MCF 10A (cell line): ENCODE measurements around the gene GRM8. TPM values are rescaled to one million over a fixed set of nuclear protein-coding genes. Genes with fewer than 3 reads are reported as not detected.
A peak's percentile ranks its signal among the peaks of the same experiment; 100 is the strongest.

Experiments used
- BruUV-seq: library from RNA; stranded (reverse); fragments of 400-500 nt; replicated peaks from 2 replicates; lab custom pipeline; 2021; lab: Mats Ljungman, UMichigan
- CTCF ChIA-PET: fragments of 300-600 bp; sonication (Branson Sonifier 250); formaldehyde crosslinking; extraction: SDS; loops from one replicate; lab custom pipeline; 2021; ENCODE audit warnings: antibody characterized with exemption, inconsistent platforms; lab: Yijun Ruan, JAX
- POLR2A ChIA-PET: fragments of 300-600, 350-650 bp; sonication (Branson Sonifier 250); formaldehyde crosslinking; extraction: SDS; loops from one replicate; lab custom pipeline; 2020; ENCODE audit warnings: antibody characterized with exemption, inconsistent platforms; lab: Yijun Ruan, JAX
- DNase-seq: peaks from one replicate; pipeline ENCODE4 v3.0.0-alpha.2; 2018; ENCODE audit not compliant: unreplicated experiment
- H3K27ac Mint-ChIP-seq: one replicate; pipeline ENCODE4 v1.8.0; 2022; ENCODE audit warnings: mild to moderate bottlenecking, low read depth, mixed read lengths; ENCODE audit not compliant: unreplicated experiment
- H3K27me3 Mint-ChIP-seq: one replicate; pipeline ENCODE4 v1.8.0; 2022; ENCODE audit warnings: mixed read lengths; ENCODE audit not compliant: insufficient read depth, unreplicated experiment
- H3K36me3 Mint-ChIP-seq: one replicate; pipeline ENCODE4 v1.8.0; 2022; ENCODE audit warnings: mild to moderate bottlenecking, moderate library complexity, mixed read lengths; ENCODE audit not compliant: insufficient read depth, unreplicated experiment
- H3K4me1 Mint-ChIP-seq: one replicate; pipeline ENCODE4 v1.8.0; 2022; ENCODE audit warnings: mixed read lengths; ENCODE audit not compliant: insufficient read depth, unreplicated experiment
- H3K4me3 Mint-ChIP-seq: one replicate; pipeline ENCODE4 v1.8.0; 2022; ENCODE audit warnings: mild to moderate bottlenecking, moderate library complexity, mixed read lengths; ENCODE audit not compliant: unreplicated experiment
- H3K9me3 Mint-ChIP-seq: one replicate; pipeline ENCODE4 v1.8.0; 2022; ENCODE audit warnings: mixed read lengths; ENCODE audit not compliant: unreplicated experiment
- CTCF ChIP-seq: fragments of 200-600 bp; IDR thresholded peaks from one replicate; pipeline ENCODE4 v1.8.0; 2022; ENCODE audit warnings: antibody characterized with exemption, mild to moderate bottlenecking; ENCODE audit not compliant: unreplicated experiment
- intact Hi-C: fragments of 100-400 bp; cut with micrococcal nuclease; formaldehyde crosslinking; loops from 2 replicates; pipeline ENCODE4 v1.14.1; 2022
- total RNA-seq: library from RNA; stranded (reverse); gene quantifications from 2 replicates; pipeline ENCODE4 v1.2.3, GENCODE V29; 2022

Gene GRM8
- total RNA-seq, 1 experiment from 2014 or later = not detected

GRCh38 chr7:126791306-126791705 is 461.4 kb downstream of the GRM8 start:
- Mint-ChIP-seq H3K36me3 (no peaks in the 10 kb centered on the region), H3K4me3 (no peak overlapping the region), H3K27me3 (no peaks in the 10 kb centered on the region), H3K4me1 (peaks cover 6% of the 10 kb centered on the region), H3K9me3 (no peaks in the 10 kb centered on the region), H3K27ac (no peak overlapping the region)
- ChIA-PET POLR2A (no interaction called here), CTCF (interaction anchor here (0.7 to 5.0 kb wide), 2 partner anchors 11 to 444 kb away, joined by 3 to 22 read pairs; no protein-coding TSS in a partner anchor)
- TF ChIP-seq CTCF = no peak
- peak; percentile 57 for DNase-seq
- BruUV-seq = no TSS peak
- intact Hi-C loops = no loop called here

- H3K4me1 Mint-ChIP-seq = peaks cover 6% of the 10 kb centered on the region
- POLR2A ChIA-PET = no interaction called here
These were observed 462.0 kb downstream of the GRM8 start for GRCh38 chr7:126790763-126791162.

GRCh38 chr7:126783613-126784012 is 469.1 kb downstream of the GRM8 start:
- BruUV-seq = no TSS peak
- CTCF ChIA-PET = interaction anchor here (0.6 to 0.9 kb wide), 2 partner anchors 20 to 66 kb away, joined by 3 to 6 read pairs; no protein-coding TSS in a partner anchor

More at GRCh38 chr7:126790763-126791162, 462.0 kb downstream of the GRM8 start:
- Mint-ChIP-seq H3K27me3 (no peaks in the 10 kb centered on the region), H3K27ac (no peak overlapping the region), H3K36me3 (no peaks in the 10 kb centered on the region), H3K9me3 (no peaks in the 10 kb centered on the region), H3K4me3 (no peak overlapping the region)
- TF ChIP-seq CTCF = no peak
- CTCF ChIA-PET = interaction anchor here (0.8 to 5.0 kb wide), 2 partner anchors 12 to 13 kb away, joined by 4 to 22 read pairs; no protein-coding TSS in a partner anchor
- peak; percentile 6 for DNase-seq
- no TSS peak for BruUV-seq
- intact Hi-C loops = no loop called here

GRCh38 chr7:126780993-126781392 is 471.7 kb downstream of the GRM8 start:
- no peaks in the 10 kb centered on the region for H3K27me3 Mint-ChIP-seq
- POLR2A ChIA-PET = no interaction called here
- DNase-seq = no peak
- no peaks in the 10 kb centered on the region for H3K4me1 Mint-ChIP-seq
- CTCF ChIA-PET = interaction anchor here (0.7 kb wide), 1 partner anchor 497 kb away, joined by 3 read pairs; no protein-coding TSS in a partner anchor
- BruUV-seq = no TSS peak
- intact Hi-C loops = no loop called here
- no peaks in the 10 kb centered on the region for H3K36me3 Mint-ChIP-seq
- no peak overlapping the region for H3K4me3 Mint-ChIP-seq
- no peaks in the 10 kb centered on the region for H3K9me3 Mint-ChIP-seq
- no peak overlapping the region for H3K27ac Mint-ChIP-seq
- TF ChIP-seq CTCF = no peak

More at GRCh38 chr7:126783613-126784012, 469.1 kb downstream of the GRM8 start:
- Mint-ChIP-seq H3K4me3 (no peak overlapping the region), H3K4me1 (no peaks in the 10 kb centered on the region), H3K27ac (no peak overlapping the region), H3K27me3 (no peaks in the 10 kb centered on the region), H3K9me3 (no peaks in the 10 kb centered on the region), H3K36me3 (no peaks in the 10 kb centered on the region)
- DNase-seq = no peak
- POLR2A ChIA-PET = no interaction called here
- no peak for TF ChIP-seq CTCF
- intact Hi-C loops = no loop called here
